IMR-90 (cell line): ENCODE data around the gene FAM184A. TPM values are rescaled to one million over a fixed set of nuclear protein-coding genes. Genes with fewer than 3 reads are reported as not detected.

ENCODE experiments used
- ATAC-seq: fragments of 200-7000 bp; cut with Tn5 transposase; 2 replicates; pipeline ENCODE4 v1.9.1; 2020; ENCODE audit warnings: low read depth, mild to moderate bottlenecking, moderate library complexity
- BruUV-seq: library from RNA; stranded (reverse); fragments of 400-500 nt; replicated peaks from 2 replicates; lab custom pipeline; 2021; lab: Mats Ljungman, UMichigan
- CTCF ChIA-PET: fragments of 300-600 bp; formaldehyde crosslinking; extraction: SDS; loops from one replicate; lab custom pipeline; 2021; ENCODE audit warnings: antibody characterized with exemption; lab: Yijun Ruan, JAX
- POLR2A ChIA-PET: fragments of 300-600 bp; sonication (Branson Sonifier 250); formaldehyde crosslinking; loops from one replicate; lab custom pipeline; 2022; ENCODE audit warnings: antibody characterized with exemption; ENCODE audit not compliant: unreplicated experiment; lab: Charles Lee
- DNase-seq: peaks from one replicate; pipeline ENCODE4 v3.0.0; 2013
- H2AFZ ChIP-seq: replicated peaks from 2 replicates; pipeline ENCODE3; 2013; ENCODE audit warnings: low read length, mild to moderate bottlenecking; ENCODE audit not compliant: poor library complexity
- H2AK5ac ChIP-seq: 2 replicates; pipeline ENCODE4 v1.6.1; 2013; ENCODE audit warnings: low read depth, low read length, inconsistent platforms
- H2AK9ac ChIP-seq: replicated peaks from 2 replicates; pipeline ENCODE3; 2013; ENCODE audit warnings: mild to moderate bottlenecking, low read depth, low read length, moderate library complexity; ENCODE audit not compliant: poor library complexity
- H2BK120ac ChIP-seq: 2 replicates; pipeline ENCODE4 v1.6.1; 2013; ENCODE audit warnings: low read depth, low read length, inconsistent platforms
- H2BK15ac ChIP-seq: 3 replicates; pipeline ENCODE4 v1.6.1; 2013; ENCODE audit warnings: low read depth, low read length, inconsistent platforms
- H2BK20ac ChIP-seq: 2 replicates; pipeline ENCODE4 v1.6.1; 2013; ENCODE audit warnings: low read depth, mild to moderate bottlenecking, inconsistent platforms, low read length, moderate library complexity
- H2BK5ac ChIP-seq: 2 replicates; pipeline ENCODE4 v1.6.1; 2013; ENCODE audit warnings: mild to moderate bottlenecking, low read depth, low read length, inconsistent platforms; ENCODE audit not compliant: poor library complexity, severe bottlenecking
- H3K14ac ChIP-seq: replicated peaks from 2 replicates; pipeline ENCODE4 v1.6.1; 2013; ENCODE audit warnings: low read depth, low read length, inconsistent platforms
- H3K18ac ChIP-seq: 2 replicates; pipeline ENCODE4 v1.6.1; 2013; ENCODE audit warnings: low read depth, low read length, control low read depth
- H3K23ac ChIP-seq: 2 replicates; pipeline ENCODE4 v1.6.1; 2013; ENCODE audit warnings: low read depth, low read length, inconsistent platforms
- H3K27ac ChIP-seq: 2 replicates; pipeline ENCODE4 v1.5.1; 2013; ENCODE audit warnings: mild to moderate bottlenecking, control low read depth, low read length; ENCODE audit not compliant: insufficient read depth
- H3K27me3 ChIP-seq: 2 replicates; pipeline ENCODE4 v1.6.1; 2013; ENCODE audit warnings: low read length; ENCODE audit not compliant: control insufficient read depth, insufficient read depth
- H3K36me3 ChIP-seq: 2 replicates; pipeline ENCODE4 v1.6.1; 2013; ENCODE audit warnings: low read length, mixed read lengths; ENCODE audit not compliant: control insufficient read depth, insufficient read depth
- H3K4ac ChIP-seq: 2 replicates; pipeline ENCODE4 v1.6.1; 2013; ENCODE audit warnings: low read depth, low read length, inconsistent platforms
- H3K4me1 ChIP-seq: 2 replicates; pipeline ENCODE4 v1.6.1; 2013; ENCODE audit warnings: low read length, mixed read lengths; ENCODE audit not compliant: control insufficient read depth, insufficient read depth
- H3K4me2 ChIP-seq: 2 replicates; pipeline ENCODE4 v1.6.1; 2013; ENCODE audit warnings: low read depth, mild to moderate bottlenecking, control low read depth, low read length, moderate library complexity
- H3K4me3 ChIP-seq: 2 replicates; pipeline ENCODE4 v1.5.1; 2013; ENCODE audit warnings: low read depth, mild to moderate bottlenecking, control low read depth, low read length, moderate library complexity; ENCODE audit not compliant: insufficient read depth
- H3K56ac ChIP-seq: 2 replicates; pipeline ENCODE4 v1.6.1; 2013; ENCODE audit warnings: low read length, inconsistent platforms; ENCODE audit not compliant: insufficient read depth; ENCODE audit errors: extremely low read depth
- H3K79me1 ChIP-seq, 2 experiments: 2 replicates each; pipeline ENCODE4 v1.6.1; 2013; ENCODE audit warnings: low read length in 2 of 2, inconsistent platforms in 1 of 2, low read depth in 1 of 2
- H3K9ac ChIP-seq: 2 replicates; pipeline ENCODE4 v1.6.1; 2013; ENCODE audit warnings: low read depth, low read length, control low read depth
- H3K9me1 ChIP-seq: 2 replicates; pipeline ENCODE4 v1.6.1; 2013; ENCODE audit warnings: low read length, inconsistent platforms; ENCODE audit not compliant: insufficient read depth
- H3K9me3 ChIP-seq: 2 replicates; pipeline ENCODE4 v1.6.1; 2013; ENCODE audit warnings: low read length; ENCODE audit not compliant: control insufficient read depth, insufficient read depth
- H4K20me1 ChIP-seq: 2 replicates; pipeline ENCODE4 v1.6.1; 2013; ENCODE audit warnings: low read length, inconsistent platforms; ENCODE audit not compliant: insufficient read depth
- H4K5ac ChIP-seq: 2 replicates; pipeline ENCODE4 v1.6.1; 2013; ENCODE audit warnings: mild to moderate bottlenecking, low read depth, low read length, control low read depth
- H4K8ac ChIP-seq, 2 experiments: 2 replicates each; pipeline ENCODE4 v1.6.1; 2013; ENCODE audit warnings: low read depth in 2 of 2, low read length in 2 of 2, control low read depth in 1 of 2, inconsistent platforms in 1 of 2
- H4K91ac ChIP-seq: 2 replicates; pipeline ENCODE4 v1.6.1; 2013; ENCODE audit warnings: low read depth, low read length, inconsistent platforms; ENCODE audit not compliant: insufficient read depth
- CEBPB ChIP-seq: IDR thresholded peaks from 2 replicates; pipeline ENCODE4 v1.6.1; 2012; ENCODE audit warnings: low read depth, low read length, improper control_type of control experiment
- FOS ChIP-seq: fragments of 150-350 bp; IDR thresholded peaks from 2 replicates; pipeline ENCODE4 v1.6.1; 2016; ENCODE audit warnings: low read depth, low read length
- POLR2A ChIP-seq: IDR thresholded peaks from 2 replicates; pipeline ENCODE4 v1.6.1; 2012; ENCODE audit warnings: mild to moderate bottlenecking, low read depth, low read length
- WGBS, 2 experiments: methylation state at CpG; one replicate each; pipeline versions ENCODE4 v1.1.5 to v1.1.7; 2013; ENCODE audit warnings: missing lambda C conversion rate in 2 of 2; ENCODE audit not compliant: insufficient read length in 1 of 2; ENCODE audit errors: extremely low coverage in 2 of 2; 5-methylcytosine and 5-hydroxymethylcytosine counted together
- dilution Hi-C: fragments of 300-500 bp; cut with HindIII; formaldehyde crosslinking; loops from one replicate; pipeline ENCODE4 v1.14.3; 2018; ENCODE audit warnings: low sequenced_read_pairs; ENCODE audit not compliant: unreplicated experiment
- in situ Hi-C: fragments of 300-500 bp; cut with MboI; formaldehyde crosslinking; loops from 3 replicates; pipeline ENCODE4 v1.14.3; 2019; ENCODE audit warnings: low sequenced_read_pairs, inconsistent platforms, mixed read lengths
- intact Hi-C: fragments of 100-400 bp; cut with micrococcal nuclease; formaldehyde crosslinking; loops from 2 replicates; pipeline ENCODE4 v1.10.0; 2022
- polyA plus RNA-seq, 3 experiments: library from polyadenylated mRNA; depleted of rRNA; stranded (reverse); fragments of >200 nt; gene quantifications; 2 replicates each; pipeline ENCODE4 v1.2.3, GENCODE V29; 2012; ENCODE audit warnings: low replicate concordance in 1 of 3
- total RNA-seq: library from RNA; depleted of rRNA; stranded (reverse); fragments of >200 nt; gene quantifications from 2 replicates; pipeline ENCODE4 v1.2.3, GENCODE V29; 2012

The FAM184A gene
- total and polyA plus RNA-seq, 2 of the 4 experiments (the other 2 are of a cell fraction) = 0.03 TPM; not detected in 1

DNA sequence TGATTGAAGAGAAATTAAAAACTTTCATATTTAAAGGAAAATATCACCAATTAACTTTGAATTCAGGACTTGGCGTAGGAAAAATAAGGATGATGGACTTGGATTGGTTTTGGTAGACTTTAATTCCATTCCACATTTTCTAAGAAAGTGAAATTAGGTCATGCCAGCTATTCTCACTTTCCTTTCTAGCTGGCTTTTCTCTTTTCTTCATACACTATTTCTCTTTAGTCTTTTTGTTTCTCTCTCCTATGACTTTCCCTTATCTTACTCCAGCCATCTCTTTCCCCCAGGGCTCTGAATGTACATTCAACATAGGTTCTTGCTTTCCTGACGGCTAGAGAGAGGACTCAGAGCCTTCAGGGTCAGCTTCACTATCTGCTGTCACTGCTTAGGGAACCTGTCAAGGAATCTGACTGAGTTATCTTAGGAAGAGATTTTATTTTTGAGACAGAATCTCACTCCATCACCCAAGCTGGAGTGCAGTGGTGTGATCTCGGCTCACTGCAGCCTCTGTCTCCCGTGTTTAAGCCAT is 82.1 kb downstream of the FAM184A start:
- Histone ChIP-seq H2BK120ac (no peak overlapping the region), H3K4me1 (no peaks in the 10 kb centered on the region), H3K9me3 (no peaks in the 10 kb centered on the region), H3K9me1 (no peaks in the 10 kb centered on the region), H3K79me1 (no peaks in the 10 kb centered on the region), H2AK9ac (no peak overlapping the region), H3K56ac (no peak overlapping the region), H2AFZ (no peak overlapping the region), H3K18ac (no peak overlapping the region), H4K8ac (no peak overlapping the region), H2BK20ac (no peak overlapping the region), H3K4me3 (no peak overlapping the region), H3K14ac (no peak overlapping the region), H4K5ac (no peak overlapping the region), H2BK5ac (no peak overlapping the region), H3K27ac (no peak overlapping the region), H2BK15ac (no peak overlapping the region), H3K23ac (no peak overlapping the region), H4K91ac (no peak overlapping the region), H3K27me3 (peaks cover 2% of the 10 kb centered on the region), H3K4ac (no peak overlapping the region), H4K20me1 (no peaks in the 10 kb centered on the region), H2AK5ac (no peak overlapping the region), H3K36me3 (no peaks in the 10 kb centered on the region), H3K4me2 (no peak overlapping the region), H3K9ac (no peak overlapping the region)
- dilution Hi-C loops = no loop called here
- ATAC-seq = no peak
- BruUV-seq = no TSS peak
- DNase-seq = no peak
- TF ChIP-seq CEBPB (no peak), FOS (no peak), POLR2A (no peak)
- ChIA-PET POLR2A (interaction anchor here (0.6 kb wide), 1 partner anchor 57 kb away, joined by 3 read pairs; no protein-coding TSS in a partner anchor), CTCF (no interaction called here)
- no CpG with 5 or more reads among the region's 4 CpGs for WGBS, 2 experiments
- intact Hi-C loops = no loop called here
- in situ Hi-C loops = no loop called here
